K562 (cell line): ENCODE results near the gene SEMA3F.

ENCODE experiments used
- FOXP1 ChIP-seq: sonication (generic); formaldehyde crosslinking; IDR thresholded peaks from 2 replicates; pipeline ENCODE4 v1.8.0; 2022; ENCODE audit warnings: mild to moderate bottlenecking, missing genetic modification reagents
- THRB ChIP-seq: fragments of 450-650 bp; formaldehyde crosslinking; conservative IDR thresholded peaks from 2 replicates; pipeline ENCODE4 v1.4.0; 2022; ENCODE audit warnings: mild to moderate bottlenecking, missing genetic modification characterization

- TF ChIP-seq FOXP1 (CRISPR knock-in tag) (no peak), THRB (CRISPR knock-in tag) (no peak)
Observed at GRCh38 chr3:50202353-50203112, 47.4 kb downstream of the SEMA3F start.
